Esophagus squamous epithelium (tissue), 4 donors: ENCODE measurements around the gene MALRD1.

Experiments used
- CTCF ChIP-seq, 6 experiments: fragments of 450-650 bp in 4 of 6; fragments of 200-600 bp in 2 of 6; sonication (generic) in 2 of 6; IDR thresholded peaks; one replicate each; pipeline ENCODE4 v1.5.1; 2016 to 2019; ENCODE audit warnings: antibody characterized with exemption in 6 of 6, mild to moderate bottlenecking in 4 of 6, moderate library complexity in 4 of 6
- POLR2A ChIP-seq, 4 donors: fragments of 450-650 bp; IDR thresholded peaks; one replicate each; pipeline ENCODE4 v1.6.1; 2017; ENCODE audit warnings: antibody characterized with exemption in 4 of 4, mild to moderate bottlenecking in 4 of 4, moderate library complexity in 3 of 4

GRCh38 chr10:19689231-19689630 is 640.6 kb downstream of the MALRD1 start:
- TF ChIP-seq CTCF (IDR thresholded peaks at IDR 0.05) (no peak), POLR2A (IDR thresholded peaks at IDR 0.05) (no peak)
